Measurements from ENCODE around the gene POLR2C.
"Not testable (repeated sequence)": the region's sequence is repeated elsewhere in the genome, so short reads cannot be mapped to it uniquely, and the experiment has no call there.

The POLR2C gene

DNA sequence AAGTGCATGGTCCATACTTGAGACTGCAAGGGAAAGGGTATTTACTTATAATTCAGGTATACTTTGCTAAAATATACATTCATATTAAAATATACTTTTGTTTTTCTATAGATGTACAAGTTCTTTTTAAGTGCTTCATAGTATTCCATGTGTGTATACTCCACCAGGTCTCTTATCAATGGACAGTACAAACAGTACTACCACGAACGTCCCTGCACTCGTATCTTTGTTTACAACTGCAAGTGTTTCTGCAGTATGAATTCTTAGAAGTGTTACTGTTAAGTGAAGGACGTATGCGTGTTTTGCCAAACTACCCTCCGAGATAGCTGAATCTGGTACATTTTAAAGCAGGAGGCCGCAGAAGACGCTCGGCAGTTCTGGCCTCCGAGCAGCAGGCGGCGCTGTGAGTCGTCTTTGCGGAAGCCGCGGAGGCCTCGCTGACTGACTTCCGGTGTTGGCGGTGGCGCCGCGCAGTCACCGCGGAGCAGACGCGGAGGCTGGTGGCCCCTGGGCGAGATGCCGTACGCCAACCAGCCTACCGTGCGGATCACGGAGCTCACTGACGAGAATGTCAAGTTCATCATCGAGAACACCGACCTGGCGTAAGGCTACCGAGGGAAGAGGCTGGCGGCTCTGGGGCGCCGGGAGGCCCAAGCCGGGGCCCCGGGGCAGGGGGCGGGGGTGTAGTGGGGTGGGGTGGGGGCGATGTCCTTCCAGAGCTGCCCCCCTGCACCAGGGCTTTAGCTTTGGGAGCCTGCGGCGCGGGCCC, at the start of gene POLR2C:
TSS of gene POLR2C (plus strand) at position 471 of the 769 bp plus-strand sequence. CDS start at position 517, 46 bp downstream.
- DNase-seq = peak; percentile 71

GRCh38 chr16:57413301-57413730, 49.2 kb upstream of the POLR2C start:
- no peak for DNase-seq

- no peak for DNase-seq
Measured at GRCh38 chr16:57413733-57414132, 48.7 kb upstream of the POLR2C start.

- DNase-seq = no peak
Measured at GRCh38 chr16:57416084-57416483, 46.4 kb upstream of the POLR2C start.

DNA sequence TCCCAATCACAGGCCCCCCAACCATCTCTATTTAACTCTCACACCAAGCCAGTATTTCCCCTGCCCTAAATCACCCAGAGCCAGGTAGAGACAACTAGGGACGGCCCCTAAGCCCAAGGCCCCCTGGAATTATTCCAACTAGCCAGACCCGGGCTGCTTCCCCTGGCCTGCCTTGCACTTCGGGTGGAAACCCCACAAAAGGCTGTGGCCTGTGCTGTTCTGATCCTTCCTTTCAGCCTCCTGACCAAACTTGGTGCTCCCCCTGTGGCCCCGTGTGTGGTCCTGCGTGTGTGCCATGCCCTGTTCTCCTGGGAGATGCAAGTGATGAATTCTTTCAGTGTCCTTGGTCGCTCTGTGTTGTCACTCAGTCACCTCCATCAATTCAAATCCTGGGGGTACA, 43.0 kb upstream of the POLR2C start:
- no peak for DNase-seq

DNA sequence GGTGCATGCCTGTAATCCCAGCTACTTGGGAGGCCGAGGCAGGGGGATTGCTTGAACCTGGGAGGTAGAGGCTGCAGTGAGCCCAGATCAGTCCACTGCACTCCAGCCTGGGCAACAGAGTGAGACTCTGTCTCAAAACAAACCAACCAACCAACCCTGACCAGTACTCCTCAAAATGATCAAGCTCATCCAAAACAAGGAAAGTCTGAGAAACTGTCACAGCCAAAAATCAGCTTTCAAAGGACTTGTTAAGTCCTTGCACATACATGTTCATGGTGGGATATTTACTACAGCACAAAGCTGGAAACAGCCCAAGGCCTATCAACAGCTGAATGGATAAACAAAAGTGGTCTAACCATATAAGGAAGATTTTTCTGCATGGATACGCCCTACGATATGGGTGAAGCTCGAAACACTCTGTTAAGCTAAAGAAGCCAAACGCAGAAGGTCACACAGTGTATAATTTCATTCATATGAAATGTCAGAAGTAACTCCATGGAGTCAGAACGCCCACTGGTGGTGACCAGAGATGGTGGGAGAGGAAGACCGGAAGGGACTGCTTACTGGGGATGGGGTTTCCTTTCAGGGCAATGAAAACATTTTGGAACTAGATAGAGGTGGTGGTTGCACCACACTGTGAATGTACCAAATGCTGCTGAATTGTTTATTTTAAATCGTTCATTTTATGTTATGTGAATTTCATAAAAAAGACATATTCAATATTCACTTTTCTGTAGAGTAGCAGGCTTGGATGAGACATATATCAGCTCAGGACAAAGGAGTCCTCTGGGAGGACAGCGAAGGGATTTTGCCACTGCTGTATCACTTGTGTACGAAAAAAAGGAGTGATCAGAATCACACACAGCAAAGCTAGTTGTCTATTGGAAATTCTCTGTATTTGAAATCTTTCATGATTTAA, 40.2 kb upstream of the POLR2C start:
- peak; percentile 58 for DNase-seq

- no peak for DNase-seq
Measured at GRCh38 chr16:57423152-57423551, 39.3 kb upstream of the POLR2C start.

DNA sequence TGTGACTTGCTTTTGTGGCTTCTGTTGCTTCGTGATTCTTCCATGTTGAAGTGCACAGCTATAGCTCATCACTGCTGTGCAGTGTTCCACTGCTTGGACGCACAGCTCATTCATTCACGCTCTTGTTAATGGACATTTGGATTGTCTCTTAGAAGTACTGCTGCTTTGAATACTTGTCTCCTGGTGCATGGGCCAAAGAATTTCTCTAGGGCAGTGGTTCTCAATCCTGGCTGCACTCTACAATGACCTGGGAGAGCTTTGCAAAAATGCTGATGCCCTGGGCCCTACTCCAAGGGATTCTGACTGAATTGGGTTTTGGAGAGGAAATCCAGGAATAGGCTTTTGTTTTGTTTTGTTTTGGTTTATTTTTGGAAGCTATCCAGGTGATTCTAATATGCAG, 37.9 kb upstream of the POLR2C start:
- no peak for DNase-seq

DNA sequence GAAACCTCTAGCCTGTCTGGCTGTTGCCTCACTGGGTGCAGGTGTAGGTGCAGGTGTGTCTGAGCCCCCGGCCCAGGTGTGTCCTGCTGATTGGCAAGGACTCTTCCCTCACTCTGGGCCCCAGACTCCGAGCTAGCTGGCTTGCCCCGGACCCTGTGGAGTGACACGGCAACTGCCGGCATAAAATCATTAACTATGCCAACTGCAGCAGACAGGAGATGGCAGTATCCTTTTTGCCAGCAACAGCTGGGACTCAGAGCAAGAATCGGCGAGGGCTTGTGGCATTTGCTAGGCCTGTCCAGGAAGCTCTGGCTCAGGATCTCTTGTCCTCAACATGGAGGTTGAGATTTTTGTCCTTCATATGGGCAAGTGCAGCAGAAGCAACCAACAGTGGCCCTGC, 36.1 kb upstream of the POLR2C start:
- DNase-seq = no peak

- no peak for DNase-seq
Measured at GRCh38 chr16:57427307-57427706, 35.2 kb upstream of the POLR2C start.

- DNase-seq = no peak
Measured at GRCh38 chr16:57427824-57428223, 34.7 kb upstream of the POLR2C start.

DNA sequence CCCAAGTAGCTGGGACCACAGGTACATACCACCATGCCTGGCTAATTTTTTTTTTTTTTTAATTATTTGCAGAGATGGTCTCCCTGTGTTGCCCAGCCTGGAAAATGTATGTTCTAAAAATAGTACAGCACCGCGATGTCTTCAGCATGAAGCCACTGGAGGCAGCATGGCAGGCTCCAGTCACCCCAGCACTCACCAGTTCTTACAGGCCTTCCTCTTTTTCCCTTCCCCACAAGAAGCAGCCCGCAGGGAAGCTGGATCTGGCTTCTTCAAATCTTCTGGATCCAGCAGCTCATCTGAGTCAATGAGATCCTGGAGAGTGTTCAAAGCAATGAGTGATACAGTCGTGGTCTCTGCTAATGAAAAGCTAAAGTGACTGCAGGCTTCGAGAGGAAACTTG, 31.5 kb upstream of the POLR2C start:
- DNase-seq = no peak

DNA sequence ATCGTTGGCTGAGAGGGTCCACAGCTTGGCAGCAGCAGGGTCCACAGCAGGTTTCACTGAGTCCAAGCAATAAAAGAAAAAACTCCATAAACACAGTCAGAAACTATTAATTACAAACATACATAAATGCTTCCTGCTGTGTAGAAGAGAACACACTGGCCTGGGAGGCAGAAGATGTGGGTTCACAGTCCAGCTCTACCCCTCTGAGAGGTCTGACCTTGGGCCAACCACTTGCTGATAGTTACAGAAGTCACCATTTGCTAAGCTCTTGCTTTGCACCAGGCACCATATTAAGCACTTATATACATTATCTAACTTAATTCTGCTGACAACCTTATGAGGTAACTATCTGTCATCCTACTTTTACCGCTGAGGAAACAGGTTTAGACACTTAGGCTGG, 30.0 kb upstream of the POLR2C start:
- DNase-seq = no peak

DNA sequence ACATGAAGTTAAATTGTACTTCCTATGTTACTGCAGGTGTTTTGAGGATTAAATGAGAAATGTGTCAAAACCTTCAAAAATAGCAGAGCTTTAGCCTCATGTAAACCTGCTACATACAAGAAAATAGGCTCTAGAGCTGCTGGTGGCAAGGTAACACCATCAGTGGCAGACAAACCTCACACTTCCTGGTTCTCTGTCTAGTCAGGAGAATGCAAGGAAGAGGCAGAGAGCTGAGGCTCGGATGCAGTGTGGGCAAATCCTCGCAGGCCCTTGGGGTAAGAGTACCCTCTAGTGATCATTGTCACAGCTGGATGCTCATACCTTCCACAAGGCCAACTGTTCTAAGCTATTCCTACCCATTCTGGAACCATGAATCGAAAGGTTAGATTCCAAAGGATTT, 29.5 kb upstream of the POLR2C start:
- DNase-seq = no peak

GRCh38 chr16:57434003-57434402, 28.5 kb upstream of the POLR2C start:
- no peak for DNase-seq

DNA sequence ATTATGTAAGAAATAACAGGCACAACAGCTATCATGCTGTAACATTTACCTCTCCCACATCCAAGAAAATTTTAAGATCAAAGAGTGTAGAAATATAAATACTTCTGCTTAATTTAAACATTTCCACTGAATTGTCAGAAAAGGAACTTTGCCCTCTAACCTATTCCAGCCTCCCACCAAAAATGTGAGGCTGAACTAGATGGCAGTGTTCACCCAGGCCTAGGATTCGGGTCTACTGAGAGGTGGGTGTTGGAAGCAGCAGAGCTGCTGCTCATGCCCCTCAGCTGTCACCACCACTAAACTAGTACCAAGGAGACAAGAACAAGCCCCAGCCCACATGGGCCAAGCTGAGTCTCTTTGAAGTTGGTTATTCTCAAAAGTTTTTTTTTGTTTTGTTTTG, 26.6 kb upstream of the POLR2C start:
- DNase-seq = no peak

DNA sequence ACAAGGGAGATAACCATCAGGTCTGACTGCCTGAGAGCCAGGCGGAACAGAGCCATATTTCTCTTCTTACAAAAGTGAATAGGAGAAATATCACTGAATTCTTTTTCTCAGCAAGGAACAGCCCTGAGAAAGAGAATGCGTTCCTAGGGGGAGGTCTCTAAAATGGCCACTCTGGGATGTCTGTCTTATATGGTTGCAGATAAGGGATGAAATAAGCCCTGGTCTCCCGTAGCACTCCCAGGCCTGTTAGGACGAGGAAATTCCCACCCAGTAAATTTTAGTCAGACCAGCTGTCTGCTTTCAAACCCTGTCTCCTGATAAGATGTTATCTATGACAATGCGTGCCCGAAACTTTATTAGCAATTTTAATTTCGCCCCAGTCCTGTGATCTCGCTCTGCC, 22.5 kb upstream of the POLR2C start:
- DNase-seq = not testable (repeated sequence)

GRCh38 chr16:57440551-57440950, 21.9 kb upstream of the POLR2C start:
- DNase-seq = not testable (repeated sequence)

DNA sequence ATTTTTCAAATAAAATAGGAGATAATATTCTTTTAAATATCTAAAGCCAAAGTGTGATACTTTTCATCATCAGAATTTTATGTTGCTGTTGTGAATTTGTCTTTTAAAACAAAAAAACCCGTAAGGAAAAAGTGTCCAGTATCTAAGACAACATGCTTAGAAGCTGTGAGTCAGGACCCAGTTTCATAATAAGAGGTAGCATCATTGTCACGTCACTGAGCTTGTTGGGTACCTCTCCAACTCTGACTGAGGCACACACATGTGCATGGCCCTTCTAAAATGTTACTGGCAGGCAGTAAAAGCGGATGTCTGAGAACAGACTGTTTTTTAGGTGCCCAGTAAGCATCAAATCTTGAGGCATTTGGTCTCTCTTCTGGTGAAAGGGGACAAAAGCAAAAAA, 17.8 kb upstream of the POLR2C start:
- no peak for DNase-seq

GRCh38 chr16:57445510-57445909, 17.0 kb upstream of the POLR2C start:
- no peak for DNase-seq

GRCh38 chr16:57446531-57447185, 15.8 kb upstream of the POLR2C start:
- peak; percentile 33 for DNase-seq

DNA sequence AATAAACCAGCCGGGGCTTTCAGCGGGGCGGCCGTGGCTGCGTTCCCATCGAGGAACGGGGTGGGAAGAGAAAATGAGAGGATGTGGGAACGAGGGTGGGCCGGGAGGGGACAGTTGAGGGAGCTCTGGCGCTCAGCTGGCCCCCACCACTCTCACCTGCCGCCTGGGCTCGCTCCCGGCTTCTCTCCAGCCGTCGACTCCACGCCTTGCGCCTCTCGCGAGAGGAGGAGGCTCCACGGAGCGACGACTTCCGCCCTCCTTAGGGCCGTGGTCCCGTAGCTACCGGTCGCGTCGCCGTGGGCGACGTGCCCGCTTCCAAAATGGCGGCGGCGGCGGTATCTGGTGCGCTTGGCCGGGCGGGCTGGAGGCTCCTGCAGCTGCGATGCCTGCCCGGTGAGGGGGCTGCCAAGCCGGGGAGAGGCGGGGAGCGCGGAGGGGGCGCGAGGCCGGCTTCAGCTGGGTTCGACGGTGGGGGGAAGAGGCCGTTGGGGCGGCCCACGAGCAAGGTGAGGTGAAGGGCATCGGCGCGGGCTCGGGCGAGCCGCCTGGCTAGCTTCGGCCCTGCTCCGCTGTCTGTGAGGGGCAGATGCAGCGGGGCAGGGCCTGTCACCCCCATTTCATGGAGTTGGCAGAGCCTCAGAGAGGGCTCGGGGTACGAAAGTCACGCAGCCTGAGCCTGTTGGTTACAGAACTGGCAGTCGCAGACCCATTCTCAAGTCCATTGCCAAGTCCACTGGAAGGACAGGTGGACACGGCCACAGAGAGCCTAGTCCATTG, 15.1 kb upstream of the POLR2C start, which contains the start of the genes CIAPIN1 and COQ9:
TSS of gene CIAPIN1 (minus strand) at position 200 of the 777 bp plus-strand sequence. CDS start 6,457 bp downstream, outside the sequence.
TSS of gene COQ9 (plus strand) at position 294 of the 777 bp plus-strand sequence. CDS start at position 321, 27 bp downstream.
- DNase-seq = peak; percentile 79
